ENCODE data around the gene SH3YL1.

Gene SH3YL1

DNA sequence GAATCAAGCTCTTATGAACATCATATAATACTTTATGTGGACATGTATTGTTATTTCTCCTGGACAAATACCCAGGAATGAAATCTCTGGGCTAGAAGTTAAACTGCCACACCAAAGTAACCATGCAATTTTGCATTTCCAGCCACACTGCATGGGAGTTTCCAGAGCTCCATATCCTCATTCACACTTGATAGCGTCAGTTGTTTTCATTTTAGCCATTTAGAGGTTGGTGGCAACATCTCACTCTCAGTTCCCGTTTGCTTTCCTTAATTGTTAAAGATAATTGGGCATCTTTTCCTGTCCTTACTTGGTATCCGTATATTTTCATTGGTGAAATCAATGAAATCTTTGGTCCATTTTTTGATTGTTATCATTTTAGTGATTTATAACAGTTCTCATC is 47.8 kb downstream of the SH3YL1 start:
- DNase-seq (ENCODE audit: low spot score) = no peak

DNA sequence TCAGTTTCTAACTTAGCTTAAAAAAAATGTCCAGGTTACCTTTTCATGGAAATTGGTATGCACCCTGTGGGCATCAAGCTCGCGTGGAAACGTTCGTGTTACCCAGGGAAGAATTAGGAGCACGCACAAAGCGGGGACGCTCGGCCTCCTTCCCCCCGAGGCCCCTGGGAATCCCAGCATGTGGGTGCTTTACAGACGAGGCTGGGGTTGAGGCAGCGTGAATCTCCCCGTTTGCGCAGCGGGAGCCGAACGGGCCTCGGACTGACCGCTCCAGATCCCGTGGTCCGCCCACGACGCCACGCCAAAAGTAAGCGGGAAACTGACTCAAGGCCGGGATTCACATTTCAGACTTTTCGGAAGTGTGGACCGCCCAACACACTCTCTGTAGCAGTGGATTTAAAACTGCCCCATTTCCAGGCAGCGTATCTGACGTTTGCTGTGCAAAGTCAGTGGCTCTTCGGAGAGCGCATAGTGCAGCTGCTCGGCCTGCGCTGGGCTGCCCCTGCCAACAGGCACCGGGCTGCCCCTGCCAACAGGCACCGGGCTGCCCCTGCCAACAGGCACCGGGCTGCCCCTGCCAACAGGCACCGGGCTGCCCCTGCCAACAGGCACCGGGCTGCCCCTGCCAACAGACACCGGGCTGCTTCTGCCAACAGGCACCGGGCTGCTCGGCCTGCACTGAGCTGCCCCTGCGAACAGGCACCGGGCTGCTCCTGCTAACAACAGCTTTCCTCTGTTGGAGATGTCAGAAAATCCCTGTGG is 49.7 kb downstream of the SH3YL1 start:
- DNase-seq (ENCODE audit: low spot score) = no peak

- no peak for DNase-seq (ENCODE audit: low spot score)
Measured at GRCh38 chr2:211486-212184, 52.2 kb downstream of the SH3YL1 start.

GRCh38 chr2:210660-211059 is 53.2 kb downstream of the SH3YL1 start:
- no peak for DNase-seq (ENCODE audit: low spot score)

DNA sequence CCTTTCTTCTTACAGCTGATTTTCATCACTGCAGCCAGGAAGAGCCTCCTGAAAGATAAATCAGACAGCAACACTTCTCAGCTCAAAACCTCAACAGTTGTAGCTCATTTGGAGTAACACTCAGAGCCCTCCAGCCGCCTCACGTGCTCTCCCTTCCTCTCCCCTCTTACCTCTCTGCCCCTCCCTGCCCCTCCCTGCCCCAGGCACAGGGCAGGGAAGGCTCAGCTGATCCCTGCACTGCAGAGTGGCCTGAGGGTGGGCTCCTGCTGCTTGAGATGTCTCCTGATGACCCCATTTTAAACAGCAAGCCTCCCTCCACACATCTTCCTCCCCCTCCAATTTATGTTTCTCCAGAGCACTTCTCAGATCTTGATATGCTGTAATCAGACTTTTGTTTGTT is 54.4 kb downstream of the SH3YL1 start:
- no peak for DNase-seq (ENCODE audit: low spot score)

DNA sequence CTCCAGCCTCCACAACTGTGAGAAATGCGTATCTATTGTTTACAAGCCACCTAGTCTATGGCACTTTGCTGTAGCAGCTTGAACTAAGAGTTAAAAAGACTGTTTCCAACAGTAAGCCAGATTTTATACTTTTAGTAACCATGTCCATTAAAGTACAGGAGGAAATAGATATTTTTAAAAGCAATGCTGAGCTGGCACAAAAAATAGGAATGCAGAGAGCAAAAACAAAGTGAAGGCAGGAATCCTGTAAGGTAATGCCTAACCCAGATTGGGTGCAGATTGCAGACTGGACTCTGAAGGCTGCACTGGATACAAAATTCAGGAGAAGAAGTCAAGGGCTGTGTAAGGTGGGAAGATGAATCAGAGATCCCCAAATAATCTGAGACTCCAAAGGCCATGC is 55.5 kb downstream of the SH3YL1 start:
- DNase-seq (ENCODE audit: low spot score) = no peak

GRCh38 chr2:203984-204383 is 59.8 kb downstream of the SH3YL1 start:
- DNase-seq (ENCODE audit: low spot score) = no peak

DNA sequence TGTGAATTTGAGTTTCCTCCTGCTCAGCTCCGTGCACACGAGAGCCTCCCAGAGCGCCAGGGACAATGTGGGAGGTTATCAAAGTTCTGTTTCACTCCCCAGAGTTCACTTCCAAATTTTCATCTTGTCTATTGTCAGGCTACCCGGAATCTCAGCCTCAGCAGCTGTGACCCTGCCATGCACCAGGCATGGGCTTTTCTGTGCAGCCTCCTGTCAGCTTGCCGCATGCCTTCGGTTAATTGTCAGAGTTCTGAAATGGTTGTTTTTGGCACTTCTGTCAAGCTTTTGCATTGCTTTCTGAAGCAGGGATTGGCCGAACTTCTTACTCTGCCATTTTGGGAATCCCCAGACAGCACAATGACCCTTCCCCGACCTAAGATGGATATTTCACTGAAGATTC is 60.4 kb downstream of the SH3YL1 start:
- no peak for DNase-seq (ENCODE audit: low spot score)

DNA sequence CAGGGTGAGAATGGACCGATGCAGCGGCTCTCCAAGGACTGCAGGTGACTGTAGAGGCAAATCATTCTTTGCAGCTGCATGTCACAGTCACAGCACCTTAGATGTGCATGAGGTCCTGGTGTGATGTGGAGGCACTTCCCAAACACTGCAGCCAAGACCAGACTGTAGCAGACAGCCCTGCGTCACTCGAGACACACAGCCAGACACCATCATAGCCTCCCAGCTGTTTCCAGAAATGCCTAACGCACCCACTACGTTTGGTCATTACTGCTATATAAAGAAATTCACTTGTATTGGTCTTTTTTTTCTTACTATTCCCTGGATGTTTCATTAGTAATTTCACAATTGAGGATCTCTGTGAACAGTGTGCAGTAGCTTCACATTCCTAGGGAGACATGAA is 60.9 kb downstream of the SH3YL1 start:
- DNase-seq (ENCODE audit: low spot score) = no peak

DNA sequence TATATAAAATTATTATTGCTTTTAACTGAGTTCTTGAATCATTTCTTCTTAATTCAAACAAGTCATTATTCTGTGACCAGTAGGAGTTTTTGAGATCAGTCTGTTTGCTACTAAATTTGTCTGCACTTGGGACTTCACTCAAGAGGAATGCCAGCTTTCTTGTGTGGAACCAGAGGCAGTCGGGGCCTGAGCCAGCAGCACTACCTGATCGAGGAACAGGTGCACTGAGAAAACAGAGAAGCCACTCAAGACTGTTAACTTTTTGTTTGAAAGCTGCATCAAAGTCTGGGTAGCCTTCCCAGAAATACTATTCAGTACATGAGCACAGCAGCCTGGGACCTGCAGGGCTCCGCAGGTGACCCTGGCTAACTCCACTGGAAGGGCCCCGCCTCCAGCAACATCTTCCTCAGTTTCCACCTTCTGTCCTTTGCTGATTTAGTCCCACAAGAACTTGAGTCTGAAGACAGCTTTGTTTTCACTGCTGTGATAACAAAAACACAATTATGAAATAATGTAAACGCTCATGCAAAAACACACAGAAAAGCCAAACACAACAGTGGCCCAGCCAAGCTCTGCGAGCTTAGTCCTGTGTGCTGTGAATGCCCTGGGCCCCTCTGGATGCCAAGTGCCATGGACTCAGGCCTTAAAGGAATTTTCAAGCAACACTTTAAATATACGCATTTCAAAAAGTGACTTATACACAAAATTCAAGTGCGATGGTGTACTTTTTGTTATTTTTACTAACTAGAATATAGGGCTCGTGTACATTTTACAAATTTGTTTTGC is 62.0 kb downstream of the SH3YL1 start:
- DNase-seq (ENCODE audit: low spot score) = no peak

DNA sequence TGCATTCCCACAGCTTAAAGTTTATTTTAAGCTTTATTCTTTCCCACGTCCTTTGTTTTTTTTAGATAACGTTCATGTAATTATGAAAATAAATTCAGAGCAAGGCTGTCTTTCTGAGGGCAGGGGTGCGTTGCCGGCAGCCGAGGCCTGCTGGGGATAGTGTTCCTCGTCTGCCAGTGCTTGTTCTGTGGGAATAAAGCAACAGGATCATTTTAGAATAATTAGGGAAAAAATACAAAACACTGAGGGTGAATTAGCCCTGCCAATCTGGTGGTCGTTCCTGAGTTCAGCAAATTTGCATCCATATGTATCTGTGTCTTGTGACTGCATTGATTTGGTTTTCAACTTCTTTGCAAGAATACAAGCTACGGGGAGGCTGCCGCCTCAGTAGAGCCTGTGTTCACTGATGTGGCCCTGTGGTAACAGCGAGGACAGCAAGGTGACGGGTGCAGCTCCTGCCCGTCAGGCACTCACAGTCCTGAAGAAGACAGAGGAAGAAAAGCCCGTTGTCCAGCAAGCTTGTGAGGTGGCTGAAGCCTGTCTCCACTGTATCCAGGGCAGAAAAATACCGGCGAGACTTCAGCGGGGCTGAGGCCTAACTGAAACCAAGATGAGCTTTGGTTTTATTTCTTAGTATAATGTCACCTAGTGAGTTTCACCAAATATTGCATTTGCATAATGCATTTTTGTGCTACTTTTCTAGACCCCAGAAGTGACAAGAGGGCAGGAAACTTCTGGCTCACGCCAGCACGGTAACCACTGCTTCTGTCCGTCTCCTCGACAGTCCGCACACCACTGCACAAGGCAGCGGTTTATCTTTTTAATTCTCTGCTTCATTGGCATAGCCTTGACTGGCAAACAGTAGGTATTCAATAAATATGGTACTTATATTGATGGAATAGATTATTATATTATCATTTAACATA is 64.5 kb downstream of the SH3YL1 start:
- DNase-seq (ENCODE audit: low spot score) = no peak

DNA sequence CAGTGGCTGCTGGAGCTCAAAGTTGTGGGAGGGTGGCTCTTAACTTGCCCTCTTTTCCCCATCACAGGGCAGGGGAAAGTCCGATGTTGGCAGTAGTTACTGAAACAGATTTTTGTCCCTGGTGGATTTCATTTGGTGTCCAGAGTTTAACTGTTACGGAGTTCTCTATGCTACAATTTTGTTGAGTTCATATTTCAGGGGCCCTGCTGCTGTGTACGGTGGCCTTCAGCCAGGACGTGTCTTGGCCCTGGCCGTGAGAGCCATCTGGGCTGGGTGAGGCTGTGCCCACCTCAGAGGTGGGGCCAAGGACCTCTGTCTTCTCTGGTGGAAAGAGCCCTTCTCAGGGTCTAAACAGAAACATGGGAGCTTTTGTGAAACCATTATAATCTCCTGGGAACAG is 67.4 kb downstream of the SH3YL1 start:
- DNase-seq (ENCODE audit: low spot score) = no peak

DNA sequence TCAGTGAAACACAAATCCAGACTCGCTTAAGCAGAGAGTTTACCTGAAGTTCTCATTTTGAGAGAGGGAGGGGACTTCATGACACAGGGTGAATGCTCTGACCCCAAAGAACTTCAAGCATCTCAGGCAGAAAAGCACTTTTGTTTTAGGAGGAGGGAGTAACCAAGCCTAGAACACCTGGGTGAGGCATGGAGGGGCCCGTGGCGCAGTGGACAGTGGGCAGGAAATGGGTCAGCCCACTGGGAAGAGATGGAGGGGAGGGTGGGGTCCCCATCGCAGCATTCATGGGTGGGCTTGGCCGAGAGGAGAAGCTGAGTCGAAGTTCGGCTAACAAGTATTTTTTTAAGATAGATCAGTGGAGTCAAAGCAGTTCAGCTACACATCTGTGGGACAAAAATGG is 67.9 kb downstream of the SH3YL1 start:
- no peak for DNase-seq (ENCODE audit: low spot score)

DNA sequence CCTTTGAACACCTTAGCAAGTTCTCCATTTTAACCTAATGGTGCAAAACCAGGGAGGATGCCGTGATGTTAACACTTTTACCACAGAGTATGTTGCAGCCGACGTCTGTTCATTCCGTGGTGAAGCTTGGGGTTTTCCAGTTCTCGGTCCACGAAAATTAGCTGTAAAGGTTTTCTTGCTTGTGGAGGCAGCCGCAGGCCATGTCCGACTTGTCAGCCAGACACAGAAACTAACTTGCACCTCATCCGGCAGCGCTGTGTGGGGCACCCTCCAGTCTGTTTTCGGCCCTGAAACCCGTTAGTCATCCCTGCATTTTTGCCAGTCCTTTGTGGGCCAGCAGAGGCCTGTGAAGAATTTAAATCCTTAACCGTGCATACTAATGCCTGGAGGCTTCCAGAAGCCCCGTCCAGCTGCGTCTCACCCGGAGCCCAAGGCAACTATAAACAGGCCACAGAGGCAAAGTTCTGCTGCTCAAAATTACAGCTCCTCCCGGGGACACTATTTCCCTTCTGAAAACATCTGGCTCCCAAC is 70.6 kb downstream of the SH3YL1 start:
- no peak for DNase-seq (ENCODE audit: low spot score)

DNA sequence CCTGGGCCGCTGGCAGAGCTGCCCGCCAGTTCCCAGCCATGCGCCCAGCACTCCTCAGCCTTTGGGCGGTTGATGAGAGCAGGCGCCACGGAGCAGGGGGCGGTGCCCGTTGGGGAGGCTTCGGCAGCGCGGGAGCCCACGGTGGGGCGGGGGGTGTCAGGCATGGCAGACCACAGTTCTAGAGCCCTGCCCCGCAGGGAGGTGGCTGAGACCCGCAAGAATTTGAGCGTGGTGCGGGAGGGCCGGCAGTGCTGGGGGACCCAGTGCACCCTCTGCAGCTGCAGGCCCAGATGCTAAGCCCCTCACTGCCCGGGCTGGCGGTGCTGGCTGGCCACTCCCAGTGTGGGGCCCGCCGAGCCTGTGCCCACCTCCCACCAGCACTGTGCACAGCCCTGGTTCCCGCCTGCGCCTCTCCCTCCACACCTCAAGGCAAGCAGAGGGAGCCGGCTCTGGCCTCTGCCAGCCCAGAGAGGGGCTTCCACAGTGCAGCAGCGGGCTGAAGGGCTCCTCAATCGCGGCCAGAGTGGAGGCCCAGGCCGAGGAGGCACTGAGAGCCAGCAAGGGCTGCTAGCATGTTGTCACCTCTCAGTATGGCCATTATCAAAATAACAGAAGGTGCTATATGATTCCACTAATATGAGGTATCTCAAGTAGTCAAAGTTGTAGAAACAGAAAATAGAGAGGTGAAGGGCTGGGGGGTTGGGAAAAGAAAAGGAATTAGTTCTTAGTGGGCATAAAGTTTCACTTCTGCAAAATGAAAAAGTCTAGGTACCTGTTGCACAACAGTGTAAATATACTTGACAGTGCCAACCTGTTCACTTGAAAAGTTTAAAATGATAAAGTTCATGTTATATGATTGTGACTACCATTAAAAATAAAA is 72.3 kb downstream of the SH3YL1 start:
- no peak for DNase-seq (ENCODE audit: low spot score)

DNA sequence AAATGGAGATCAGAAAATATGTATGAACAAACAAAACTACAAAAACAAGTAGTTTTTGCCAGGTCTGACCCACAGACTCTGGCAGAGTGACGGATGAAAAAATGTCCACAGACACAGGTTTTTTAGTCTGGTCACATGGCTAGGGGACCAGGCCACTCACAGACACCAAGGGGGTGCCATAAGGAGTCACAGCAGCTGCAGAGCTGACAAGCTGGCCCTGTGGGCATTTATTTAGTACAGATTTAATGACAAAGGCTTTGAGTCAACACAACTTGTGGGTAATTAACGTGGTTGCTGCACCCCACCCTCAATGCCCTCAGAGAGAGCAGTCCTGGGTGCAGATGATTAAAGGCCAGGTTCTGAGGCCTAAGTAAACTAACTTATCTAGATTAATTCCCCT is 76.0 kb downstream of the SH3YL1 start:
- no peak for DNase-seq (ENCODE audit: low spot score)

GRCh38 chr2:185221-185620 is 78.6 kb downstream of the SH3YL1 start:
- DNase-seq (ENCODE audit: low spot score) = no peak

- no peak for DNase-seq (ENCODE audit: low spot score)
Measured at GRCh38 chr2:184695-185094, 79.1 kb downstream of the SH3YL1 start.

- DNase-seq (ENCODE audit: low spot score) = no peak
Measured at GRCh38 chr2:182509-183122, 81.2 kb downstream of the SH3YL1 start.

GRCh38 chr2:180311-180710 is 83.5 kb downstream of the SH3YL1 start:
- DNase-seq (ENCODE audit: low spot score) = no peak

Data from HuH-7.5 (cell line).